NCI-H524 treated with DMSO at 0.1 percent for 48 hours (cell line): ENCODE data around the gene A2M.

Experiments used
- DNase-seq: peaks from one replicate; lab custom pipeline; 2025; lab: John Stamatoyannopoulos, UW

A2M gene

GRCh38 chr12:9120487-9121184 is 4.9 kb upstream of the A2M start:
- DNase-seq: no peak

- DNase-seq: no peak
Measured at GRCh38 chr12:9118158-9118557, 2.4 kb upstream of the A2M start.

GRCh38 chr12:9114946-9115345 is 773 bp downstream of the A2M start:
- no peak for DNase-seq

GRCh38 chr12:9113987-9114309 is 1.8 kb downstream of the A2M start:
- DNase-seq: no peak

- no peak for DNase-seq
Measured at GRCh38 chr12:9113296-9113986, 2.3 kb downstream of the A2M start.

GRCh38 chr12:9112076-9112853 is 3.5 kb downstream of the A2M start:
- no peak for DNase-seq

- no peak for DNase-seq
Measured at GRCh38 chr12:9111525-9111924, 4.2 kb downstream of the A2M start.

- no peak for DNase-seq
Measured at GRCh38 chr12:9109737-9110491, 5.8 kb downstream of the A2M start.

GRCh38 chr12:9109213-9109522 is 6.6 kb downstream of the A2M start:
- no peak for DNase-seq

GRCh38 chr12:9108504-9109212 is 7.1 kb downstream of the A2M start:
- DNase-seq: no peak

- DNase-seq: no peak
Measured at GRCh38 chr12:9107542-9107873, 8.2 kb downstream of the A2M start.

GRCh38 chr12:9106610-9107541 is 8.8 kb downstream of the A2M start:
- no peak for DNase-seq

GRCh38 chr12:9106067-9106466 is 9.7 kb downstream of the A2M start:
- no peak for DNase-seq

GRCh38 chr12:9104767-9105423 is 10.8 kb downstream of the A2M start:
- DNase-seq: no peak

GRCh38 chr12:9104087-9104486 is 11.6 kb downstream of the A2M start:
- no peak for DNase-seq

GRCh38 chr12:9103050-9103849 is 12.5 kb downstream of the A2M start:
- DNase-seq: no peak

GRCh38 chr12:9101018-9101687 is 14.6 kb downstream of the A2M start:
- no peak for DNase-seq

GRCh38 chr12:9099552-9100190 is 16.0 kb downstream of the A2M start:
- no peak for DNase-seq
